Measurements from ENCODE around the gene SPINDOC.
A peak's percentile ranks its signal among the peaks of the same experiment; 100 is the strongest.
"Not testable (repeated sequence)": the region's sequence is repeated elsewhere in the genome, so short reads cannot be mapped to it uniquely, and the experiment has no call there.

SPINDOC gene

GRCh38 chr11:63858628-63859550, 45.6 kb downstream of the SPINDOC start:
- no peak for DNase-seq (ENCODE audit: low spot score)

GRCh38 chr11:63862923-63863322, 49.7 kb downstream of the SPINDOC start:
- no peak for DNase-seq (ENCODE audit: low spot score)

- not testable (repeated sequence) for DNase-seq (ENCODE audit: low spot score)
Observed at GRCh38 chr11:63863620-63864019, 50.4 kb downstream of the SPINDOC start.

- peak; percentile 42 for DNase-seq (ENCODE audit: low spot score)
Observed at GRCh38 chr11:63866211-63866610, 53.0 kb downstream of the SPINDOC start.

- DNase-seq (ENCODE audit: low spot score): no peak
Observed at GRCh38 chr11:63867511-63867910, 54.3 kb downstream of the SPINDOC start.

- DNase-seq (ENCODE audit: low spot score): peak; percentile 52
Observed at GRCh38 chr11:63868399-63869064, 55.3 kb downstream of the SPINDOC start.

- DNase-seq (ENCODE audit: low spot score): no peak
Observed at GRCh38 chr11:63869171-63869591, 55.9 kb downstream of the SPINDOC start.

GRCh38 chr11:63869683-63870082, 56.4 kb downstream of the SPINDOC start:
- no peak for DNase-seq (ENCODE audit: low spot score)

GRCh38 chr11:63870351-63871140, 57.3 kb downstream of the SPINDOC start:
- no peak for DNase-seq (ENCODE audit: low spot score)

GRCh38 chr11:63871962-63872799, 58.9 kb downstream of the SPINDOC start:
- DNase-seq (ENCODE audit: low spot score): peak; percentile 92

- no peak for DNase-seq (ENCODE audit: low spot score)
Observed at GRCh38 chr11:63872800-63873197, 59.5 kb downstream of the SPINDOC start.

GRCh38 chr11:63873311-63873710, 60.1 kb downstream of the SPINDOC start:
- no peak for DNase-seq (ENCODE audit: low spot score)

GRCh38 chr11:63874511-63874910, 61.3 kb downstream of the SPINDOC start:
- DNase-seq (ENCODE audit: low spot score): no peak

GRCh38 chr11:63875506-63876065, 62.3 kb downstream of the SPINDOC start:
- no peak for DNase-seq (ENCODE audit: low spot score)

GRCh38 chr11:63876616-63877015, 63.4 kb downstream of the SPINDOC start:
- DNase-seq (ENCODE audit: low spot score): no peak
